NOMO-1 (cell line): ENCODE measurements around the gene KDM2B.
A peak's percentile ranks its signal among the peaks of the same experiment; 100 is the strongest.
"Not testable (repeated sequence)": the region's sequence is repeated elsewhere in the genome, so short reads cannot be mapped to it uniquely, and the experiment has no call there.

Experiments
- DNase-seq, 2 experiments: peaks; one replicate each; lab custom pipeline; 2025; ENCODE audit not compliant: unreplicated experiment in 2 of 2; lab: John Stamatoyannopoulos, UW

The KDM2B gene

DNA sequence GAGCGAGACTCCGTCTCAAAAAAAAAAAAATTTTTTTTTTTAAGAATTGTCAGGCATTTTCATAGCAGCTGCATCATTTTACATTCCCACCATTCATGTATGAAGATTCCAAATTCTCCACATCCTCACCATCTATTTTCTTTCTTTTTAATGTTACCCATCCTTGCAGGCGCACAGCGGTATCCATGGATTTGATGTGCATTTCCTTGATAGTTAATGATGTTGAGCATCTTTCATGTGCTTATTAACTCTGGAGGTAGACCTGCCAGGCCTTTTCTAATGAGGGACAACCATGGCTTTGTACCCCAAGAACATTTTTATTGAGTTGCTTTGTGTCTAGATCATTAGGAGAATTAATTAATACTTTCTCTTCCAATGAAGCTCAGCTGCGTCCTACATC is 182.5 kb downstream of the KDM2B start:
- DNase-seq: no peak

DNA sequence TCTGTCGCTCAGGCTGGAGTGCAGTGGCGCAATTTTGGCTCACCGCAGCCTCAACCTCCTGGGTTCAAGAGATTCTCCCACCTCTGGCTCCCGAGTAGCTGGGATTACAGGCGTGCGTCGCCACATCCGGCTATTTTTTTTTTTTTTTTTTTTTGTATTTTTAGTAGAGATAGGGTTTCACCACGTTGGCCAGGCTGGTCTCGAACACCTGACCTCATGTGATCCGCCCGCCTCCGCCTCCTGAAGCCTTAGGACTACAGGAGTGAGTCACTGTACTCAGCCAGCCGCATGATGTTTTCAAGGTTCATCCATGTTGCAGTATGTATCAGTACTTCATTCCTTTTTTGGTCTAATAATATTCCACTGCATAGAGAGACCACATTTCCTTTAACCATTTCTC is 183.3 kb downstream of the KDM2B start:
- DNase-seq: no peak

DNA sequence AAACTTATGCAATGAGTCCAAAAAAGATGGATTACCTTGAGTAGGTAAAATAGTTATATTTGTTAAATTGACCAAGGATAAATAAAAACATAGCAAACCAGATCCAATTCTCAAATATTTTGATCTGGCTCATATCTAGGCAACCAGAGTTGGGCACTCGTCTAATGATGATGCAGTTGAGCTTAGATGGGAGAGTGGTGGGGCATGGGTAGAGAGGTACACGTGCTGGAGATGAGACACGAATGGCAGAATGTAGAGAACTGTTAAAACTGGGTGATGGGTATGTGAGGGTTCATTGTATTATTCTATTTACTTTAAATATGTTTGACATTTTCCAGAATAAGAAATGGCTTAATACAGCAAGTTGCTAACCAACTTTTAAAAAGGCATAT is 188.5 kb downstream of the KDM2B start:
- DNase-seq: no peak

DNA sequence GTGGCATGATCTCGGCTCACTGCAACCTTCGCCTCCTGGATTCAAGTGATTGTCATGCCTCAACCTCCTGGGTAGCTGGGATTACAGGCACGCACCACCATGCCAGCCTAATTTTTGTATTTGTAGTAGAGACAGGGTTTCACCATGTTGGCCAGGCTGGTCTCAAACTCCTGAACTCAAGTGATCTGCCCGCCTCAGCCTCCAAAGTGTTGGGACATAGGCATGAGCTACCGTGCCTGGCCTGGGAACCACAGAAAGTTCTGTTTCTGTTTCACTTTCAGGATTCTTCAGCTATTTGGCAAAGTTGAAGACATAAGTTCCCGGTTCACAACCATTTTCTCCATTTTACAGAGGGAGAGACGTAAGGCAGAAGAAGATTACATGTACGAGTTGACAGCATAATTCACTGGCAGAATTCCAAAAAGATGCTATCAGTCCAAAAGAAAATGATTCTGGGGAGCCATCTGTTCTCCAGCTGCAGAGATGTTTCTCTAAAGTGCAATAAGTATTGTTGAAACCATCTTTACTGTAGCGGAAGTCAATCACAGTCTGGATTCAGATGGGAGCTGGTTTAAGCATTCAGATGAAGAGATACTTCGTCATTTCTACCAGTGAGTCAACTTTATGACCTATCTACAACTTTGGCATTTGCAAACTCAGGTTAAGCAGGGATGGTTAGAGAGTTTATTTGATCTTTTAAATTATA is 189.1 kb downstream of the KDM2B start:
- DNase-seq: peak; percentile 80 to 85

DNA sequence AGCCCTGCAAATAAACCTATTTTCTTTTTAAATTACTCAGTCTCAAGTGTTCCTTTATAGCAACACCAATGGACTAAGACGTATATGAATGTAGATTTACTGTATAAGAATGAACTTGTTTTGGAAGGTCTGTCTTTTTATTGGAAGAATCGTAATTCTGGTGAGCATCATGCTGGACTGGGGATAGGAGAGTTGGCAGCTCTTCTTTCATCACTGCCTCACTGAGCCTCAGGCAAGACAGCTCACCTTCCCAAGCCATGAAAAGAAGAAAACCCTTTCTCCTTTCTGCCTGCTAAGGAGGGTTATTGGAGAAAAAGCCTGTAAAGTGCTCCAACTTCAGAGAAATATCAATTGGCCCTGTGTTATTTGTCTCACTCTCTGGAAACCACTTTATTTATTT is 190.0 kb downstream of the KDM2B start:
- DNase-seq: no peak

DNA sequence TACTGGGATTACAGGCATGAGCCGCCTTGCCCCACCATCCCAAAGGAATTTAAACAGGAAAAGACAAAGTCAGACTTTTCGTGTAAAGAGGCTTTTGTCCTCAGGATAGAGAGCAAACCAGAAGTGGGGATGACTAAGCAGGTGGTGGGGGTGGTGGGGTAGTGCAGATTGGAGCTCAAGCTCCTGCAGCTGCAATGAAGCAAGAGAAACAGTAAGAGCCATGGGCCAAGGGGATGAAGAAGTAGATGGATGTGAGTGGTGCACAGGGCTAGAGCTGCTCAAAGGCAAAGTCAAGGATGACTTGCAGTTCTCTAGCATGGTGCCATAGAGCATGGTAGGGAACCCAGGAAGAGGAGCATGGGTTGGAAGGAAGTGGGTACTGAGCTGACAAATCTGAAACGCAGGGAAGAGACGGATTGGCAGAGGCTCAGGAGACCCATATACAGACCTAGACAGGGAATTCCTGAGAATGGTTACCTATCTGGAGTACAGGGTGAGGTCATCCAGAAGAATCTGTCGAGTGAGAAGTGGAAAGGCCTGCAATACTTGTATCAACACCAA is 192.3 kb downstream of the KDM2B start:
- DNase-seq: peak; percentile 88 to 90

DNA sequence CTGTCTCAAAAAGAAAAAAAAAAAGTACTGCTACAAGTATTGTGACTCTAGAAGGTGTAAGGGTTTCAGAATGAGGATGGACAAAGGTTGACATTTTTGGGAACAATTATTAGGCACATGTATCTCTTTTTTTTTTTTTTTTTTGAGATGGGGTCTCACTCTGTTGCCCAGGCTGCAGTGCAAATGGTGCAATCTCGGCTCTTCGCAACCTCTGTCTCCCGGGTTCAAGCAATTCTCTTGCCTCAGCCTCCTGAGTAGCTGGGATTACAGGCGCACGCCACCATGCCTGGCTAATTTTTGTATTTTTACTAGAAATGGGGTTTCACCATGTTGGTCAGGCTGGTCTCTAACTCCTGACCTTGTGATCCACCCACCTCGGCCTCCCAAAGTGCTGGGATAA is 195.9 kb downstream of the KDM2B start:
- not testable (repeated sequence) for DNase-seq

DNA sequence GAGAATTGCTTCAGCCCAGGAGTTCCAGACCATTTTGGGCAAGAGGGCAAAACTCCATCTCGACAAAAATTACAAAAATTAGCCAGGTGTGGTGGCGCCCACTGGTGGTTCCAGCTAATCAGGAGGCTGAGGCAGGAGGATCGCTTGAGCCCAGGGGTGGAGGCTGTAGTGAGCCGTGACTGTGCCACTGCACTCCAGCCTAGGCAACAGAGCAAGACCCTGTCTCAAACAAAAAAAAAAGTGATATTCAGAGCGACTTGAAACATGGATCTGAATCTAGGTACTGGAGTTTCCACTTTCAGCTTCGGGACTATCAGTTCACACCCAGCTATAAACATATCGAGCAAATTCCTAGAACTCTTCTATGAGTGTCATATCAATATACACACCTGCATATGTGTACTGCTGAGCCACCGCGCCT is 197.2 kb downstream of the KDM2B start:
- no peak for DNase-seq

DNA sequence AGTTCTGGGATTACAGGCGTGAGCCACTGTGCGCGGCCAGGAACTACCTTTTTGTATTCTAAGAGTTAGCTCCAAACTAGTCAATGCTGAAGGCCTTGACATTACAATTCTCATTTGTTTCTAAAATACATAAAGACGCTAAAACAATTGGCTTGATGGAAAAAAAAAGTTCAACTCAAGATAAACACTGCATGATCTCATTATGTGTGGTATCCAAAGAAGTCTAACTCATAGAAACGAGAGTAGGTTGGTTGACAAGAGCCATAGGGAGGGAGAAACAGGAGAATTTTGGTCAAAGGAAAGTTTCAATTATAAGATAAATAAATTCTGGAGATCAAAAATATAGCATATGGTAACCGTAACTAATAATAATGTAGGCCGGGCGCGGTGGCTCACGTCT is 200.9 kb downstream of the KDM2B start:
- DNase-seq: no peak
